ENCODE results near the gene CEP350. TPM values are rescaled to one million over a fixed set of nuclear protein-coding genes. Genes with fewer than 3 reads are reported as not detected.

Gene CEP350
- total RNA-seq, 6 experiments from 2014 or later = 22.1 to 26.7 (median 25.2) TPM

DNA sequence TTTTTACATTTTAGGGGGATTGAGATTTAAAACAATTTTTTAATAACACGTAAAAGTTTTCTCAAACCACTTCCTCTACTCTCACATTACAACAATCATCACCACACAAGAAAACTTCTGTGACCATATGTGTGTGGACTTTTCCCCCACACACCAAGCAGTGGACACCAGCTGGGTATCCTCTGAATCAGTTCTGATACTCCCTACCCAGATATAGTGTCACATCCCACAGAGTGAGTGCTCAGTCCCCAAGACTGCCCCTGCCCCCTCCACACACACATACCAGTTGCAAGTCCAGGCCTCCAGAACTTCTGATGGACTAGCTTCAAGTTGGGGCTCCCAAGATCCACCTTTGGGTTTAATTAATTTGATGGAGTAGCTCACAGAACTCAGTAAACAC, 146.8 kb downstream of the CEP350 start:
- peaks cover 29% of the 10 kb centered on the region for H3K36me3 Mint-ChIP-seq (ENCODE audit: low read depth)
- peaks cover 14% of the 10 kb centered on the region for H3K4me1 Mint-ChIP-seq (ENCODE audit: low read depth)
- H3K27me3 Mint-ChIP-seq (ENCODE audit: insufficient read depth) = peaks cover 4% of the 10 kb centered on the region; the same call in 1 of the 2 replicates
- peak overlapping the region; percentile 11; the same call in 1 of the 2 replicates for H3K27ac Mint-ChIP-seq
- H3K9me3 Mint-ChIP-seq = no peaks in the 10 kb centered on the region
- DNase-seq = no peak
- TF ChIP-seq, protein P1, sequence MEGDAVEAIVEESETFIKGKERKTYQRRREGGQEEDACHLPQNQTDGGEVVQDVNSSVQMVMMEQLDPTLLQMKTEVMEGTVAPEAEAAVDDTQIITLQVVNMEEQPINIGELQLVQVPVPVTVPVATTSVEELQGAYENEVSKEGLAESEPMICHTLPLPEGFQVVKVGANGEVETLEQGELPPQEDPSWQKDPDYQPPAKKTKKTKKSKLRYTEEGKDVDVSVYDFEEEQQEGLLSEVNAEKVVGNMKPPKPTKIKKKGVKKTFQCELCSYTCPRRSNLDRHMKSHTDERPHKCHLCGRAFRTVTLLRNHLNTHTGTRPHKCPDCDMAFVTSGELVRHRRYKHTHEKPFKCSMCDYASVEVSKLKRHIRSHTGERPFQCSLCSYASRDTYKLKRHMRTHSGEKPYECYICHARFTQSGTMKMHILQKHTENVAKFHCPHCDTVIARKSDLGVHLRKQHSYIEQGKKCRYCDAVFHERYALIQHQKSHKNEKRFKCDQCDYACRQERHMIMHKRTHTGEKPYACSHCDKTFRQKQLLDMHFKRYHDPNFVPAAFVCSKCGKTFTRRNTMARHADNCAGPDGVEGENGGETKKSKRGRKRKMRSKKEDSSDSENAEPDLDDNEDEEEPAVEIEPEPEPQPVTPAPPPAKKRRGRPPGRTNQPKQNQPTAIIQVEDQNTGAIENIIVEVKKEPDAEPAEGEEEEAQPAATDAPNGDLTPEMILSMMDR (IDR thresholded peaks at IDR 0.05) = no peak
- H3K4me3 Mint-ChIP-seq = no peak overlapping the region

DNA sequence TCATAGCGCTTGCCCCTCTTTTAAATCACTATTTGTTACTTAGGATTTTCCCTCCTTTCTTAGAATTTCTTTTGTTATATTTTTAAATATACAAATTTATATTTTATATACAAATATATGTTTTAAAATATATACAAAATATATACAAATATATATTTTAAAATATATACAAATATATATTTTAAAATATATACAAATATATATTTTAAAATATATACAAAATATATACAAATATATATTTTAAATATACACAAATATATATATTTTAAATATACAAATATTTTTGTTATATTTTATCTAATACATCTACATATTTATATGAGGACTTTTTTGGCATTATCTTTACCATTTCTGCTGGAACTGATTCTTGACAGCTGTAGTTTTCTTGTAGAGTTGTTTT, 149.2 kb downstream of the CEP350 start:
- H3K4me3 Mint-ChIP-seq = no peak overlapping the region
- H3K36me3 Mint-ChIP-seq (ENCODE audit: low read depth) = peaks cover 30% of the 10 kb centered on the region
- no peaks in the 10 kb centered on the region for H3K9me3 Mint-ChIP-seq
- no peak for DNase-seq
- peaks cover 5% of the 10 kb centered on the region for H3K4me1 Mint-ChIP-seq (ENCODE audit: low read depth)
- H3K27ac Mint-ChIP-seq = no peak overlapping the region
- TF ChIP-seq, protein P1 (IDR thresholded peaks at IDR 0.05) = no peak
- peaks cover 5% of the 10 kb centered on the region; the same call in 1 of the 2 replicates for H3K27me3 Mint-ChIP-seq (ENCODE audit: insufficient read depth)

DNA sequence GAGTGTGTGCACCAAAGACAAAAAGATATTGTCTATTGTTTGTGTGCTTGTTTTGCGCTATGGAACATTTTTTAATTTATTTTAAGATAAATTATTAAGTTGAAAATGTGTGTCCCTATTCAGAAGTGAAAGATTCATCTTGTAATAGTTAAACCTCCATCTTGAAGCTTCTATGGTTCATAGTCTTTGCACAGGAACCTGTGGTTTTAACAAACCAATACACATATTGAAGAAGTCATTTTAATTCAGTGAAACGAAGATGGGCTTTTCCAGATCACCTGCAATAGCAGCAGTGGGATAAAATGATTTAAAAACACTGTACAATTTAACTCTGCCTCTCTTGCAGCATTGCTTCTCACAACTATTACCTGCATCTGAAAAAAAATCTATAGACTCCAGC, 157.5 kb downstream of the CEP350 start:
- TF ChIP-seq, protein P1 (IDR thresholded peaks at IDR 0.05) = no peak
- no peak overlapping the region for H3K4me3 Mint-ChIP-seq
- H3K4me1 Mint-ChIP-seq (ENCODE audit: low read depth) = peaks cover 5% of the 10 kb centered on the region
- H3K27me3 Mint-ChIP-seq (ENCODE audit: insufficient read depth) = peaks cover under 1% of the 10 kb centered on the region; the same call in 1 of the 2 replicates
- no peak for DNase-seq
- H3K27ac Mint-ChIP-seq = no peak overlapping the region
- no peaks in the 10 kb centered on the region for H3K9me3 Mint-ChIP-seq
- H3K36me3 Mint-ChIP-seq (ENCODE audit: low read depth) = peaks cover 26% of the 10 kb centered on the region

DNA sequence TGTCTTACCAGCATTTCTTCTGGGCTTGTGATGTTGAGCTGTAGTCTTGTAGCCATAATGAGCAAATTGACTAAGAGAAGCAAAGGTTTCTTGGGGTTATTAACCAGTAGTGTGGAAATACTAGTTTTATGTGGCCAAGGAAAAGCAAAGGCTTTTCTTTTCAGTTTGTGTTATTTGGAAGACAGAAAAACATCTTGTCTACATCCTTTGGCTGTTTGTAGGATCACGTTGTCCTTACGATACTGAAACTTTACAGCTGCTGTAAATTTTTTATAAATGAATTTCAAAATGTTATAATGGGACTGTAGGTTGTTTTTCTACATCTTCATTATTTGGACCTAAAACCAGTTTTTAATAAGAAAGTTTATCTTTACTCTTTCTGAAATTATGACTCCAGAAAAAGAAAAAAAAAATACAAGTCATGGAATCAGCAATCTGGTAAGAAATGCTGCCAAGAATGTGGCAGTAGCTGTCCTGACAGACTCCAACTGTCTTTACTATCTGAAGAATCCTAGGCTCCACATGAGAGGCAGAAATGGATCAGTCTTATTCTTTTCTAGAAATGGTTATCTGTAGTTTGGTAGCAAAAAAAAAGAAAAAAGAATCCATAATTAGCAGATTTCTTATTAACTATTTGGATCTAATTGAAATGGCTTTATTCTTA, 158.5 kb downstream of the CEP350 start:
- Mint-ChIP-seq H3K27me3 (ENCODE audit: insufficient read depth) (no peaks in the 10 kb centered on the region; the same call in 1 of the 2 replicates), H3K36me3 (ENCODE audit: low read depth) (peaks cover 26% of the 10 kb centered on the region), H3K4me3 (no peak overlapping the region), H3K9me3 (no peaks in the 10 kb centered on the region), H3K4me1 (ENCODE audit: low read depth) (peaks cover 15% of the 10 kb centered on the region), H3K27ac (no peak overlapping the region)
- DNase-seq = no peak
- TF ChIP-seq, protein P1 (IDR thresholded peaks at IDR 0.05) = no peak

DNA sequence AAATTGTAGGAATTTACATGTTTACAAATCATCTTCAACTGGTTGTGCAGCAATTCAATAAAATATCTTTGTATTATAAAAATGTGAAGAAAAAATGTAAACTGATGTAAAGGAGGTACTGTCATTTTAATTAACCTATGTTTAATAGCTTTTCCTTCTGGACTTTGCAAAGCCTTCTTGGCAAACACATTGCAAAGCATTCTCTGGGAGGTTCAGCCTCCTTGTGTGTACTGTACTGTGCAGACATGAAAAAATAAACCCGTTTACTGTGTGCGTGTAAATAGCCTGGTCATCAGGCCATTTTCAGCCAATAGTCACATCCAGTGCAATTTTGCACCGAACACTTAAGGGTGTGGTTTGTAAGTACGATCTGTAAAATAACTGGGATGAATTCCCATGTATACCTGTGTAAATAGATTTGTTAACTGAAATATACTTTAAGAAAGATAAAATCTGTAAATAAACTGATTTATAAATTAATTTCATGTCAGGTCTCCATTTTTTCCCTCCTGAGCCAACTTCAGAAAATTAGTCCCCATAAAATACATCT, 159.9 kb downstream of the CEP350 start:
- DNase-seq = no peak
- no peaks in the 10 kb centered on the region; the same call in 1 of the 2 replicates for H3K27me3 Mint-ChIP-seq (ENCODE audit: insufficient read depth)
- H3K9me3 Mint-ChIP-seq = no peaks in the 10 kb centered on the region
- peaks cover 26% of the 10 kb centered on the region for H3K36me3 Mint-ChIP-seq (ENCODE audit: low read depth)
- H3K4me1 Mint-ChIP-seq (ENCODE audit: low read depth) = peaks cover 23% of the 10 kb centered on the region
- TF ChIP-seq, protein P1 (IDR thresholded peaks at IDR 0.05) = no peak
- H3K4me3 Mint-ChIP-seq = no peak overlapping the region
- no peak overlapping the region for H3K27ac Mint-ChIP-seq

All from HFFc6 (cell line).